K562 (cell line): ENCODE measurements around the gene CCDC148. TPM values are rescaled to one million over a fixed set of nuclear protein-coding genes. Genes with fewer than 3 reads are reported as not detected.

Experiments
- ATAC-seq: fragments of 200-7000 bp; cut with Tn5 transposase; 3 replicates; pipeline ENCODE4 v1.9.1; 2020; ENCODE audit warnings: moderate library complexity
- BruUV-seq: library from RNA; stranded (reverse); fragments of 400-500 nt; replicated peaks from 2 replicates; lab custom pipeline; 2021; lab: Mats Ljungman, UMichigan
- CTCF ChIA-PET: fragments of 300-600 bp; formaldehyde crosslinking; extraction: SDS; loops from one replicate; lab custom pipeline; 2021; ENCODE audit warnings: low intra/inter-chr PET ratio; lab: Yijun Ruan, JAX
- POLR2A ChIA-PET: fragments of 300-600, 350-650 bp; sonication (Branson Sonifier 250); formaldehyde crosslinking; extraction: SDS; loops from one replicate; lab custom pipeline; 2021; ENCODE audit warnings: antibody characterized with exemption, inconsistent platforms; lab: Yijun Ruan, JAX
- DNase-seq, 4 experiments: peaks; one replicate each; pipeline versions ENCODE4 v3.0.0 to v3.0.0-alpha.2; 2011 to 2018; ENCODE audit warnings: low spot score in 3 of 4, mixed read lengths in 3 of 4; ENCODE audit errors: extremely low read depth in 1 of 4
- FAIRE-seq: peaks from 2 replicates; lab custom pipeline; 2011; peaks lifted over from hg19 to GRCh38; lab: Jason Lieb, UNC
- H2AFZ ChIP-seq: 2 replicates; pipeline ENCODE4 v1.6.0; 2011; ENCODE audit warnings: low read depth, low read length, control low read depth, inconsistent platforms
- H3K27ac ChIP-seq: fragments of 200-600 bp; 3 replicates; pipeline ENCODE4 v1.8.0; 2011; ENCODE audit warnings: low read depth, mild to moderate bottlenecking, control low read depth, inconsistent platforms, low read length, moderate library complexity, mixed read lengths; ENCODE audit errors: extremely low read depth
- H3K27me3 ChIP-seq, 2 experiments: fragments of 300-600 bp in 1 of 2; 2 replicates in 1 of 2; 3 replicates in 1 of 2; pipeline versions ENCODE4 v1.6.0 to v1.8.0; 2011; ENCODE audit warnings: inconsistent platforms in 2 of 2, low read length in 2 of 2, mild to moderate bottlenecking in 1 of 2, mixed read lengths in 1 of 2, moderate library complexity in 1 of 2; ENCODE audit not compliant: control insufficient read depth in 2 of 2, insufficient read depth in 2 of 2
- H3K36me3 ChIP-seq: fragments of 300-600 bp; 3 replicates; pipeline ENCODE4 v1.8.0; 2011; ENCODE audit warnings: mild to moderate bottlenecking, low read length, inconsistent platforms; ENCODE audit not compliant: control insufficient read depth, insufficient read depth
- H3K4me1 ChIP-seq, 2 experiments: fragments of 200-600 bp in 1 of 2; replicated peaks in 1 of 2; 2 replicates in 1 of 2; 3 replicates in 1 of 2; pipeline versions ENCODE4 v1.5.1 to v1.8.0; 2011; ENCODE audit warnings: inconsistent platforms in 2 of 2, low read length in 2 of 2, mild to moderate bottlenecking in 1 of 2, mixed read lengths in 1 of 2, moderate library complexity in 1 of 2; ENCODE audit not compliant: control insufficient read depth in 2 of 2, insufficient read depth in 2 of 2
- H3K4me2 ChIP-seq: 2 replicates; pipeline ENCODE4 v1.6.1; 2011; ENCODE audit warnings: low read length, control low read depth, inconsistent platforms, mixed read lengths; ENCODE audit not compliant: insufficient read depth
- H3K4me3 ChIP-seq: fragments of 200-600 bp; sonication (generic), shearing (Covaris generic); 2 replicates; pipeline ENCODE4 v1.5.1; 2016; ENCODE audit warnings: control low read depth, inconsistent platforms
- H3K79me2 ChIP-seq: fragments of 200-600 bp; 3 replicates; pipeline ENCODE4 v1.8.0; 2011; ENCODE audit warnings: low read length, inconsistent platforms; ENCODE audit not compliant: control insufficient read depth, insufficient read depth
- H3K9ac ChIP-seq, 2 experiments: 2 replicates each; pipeline versions ENCODE4 v1.6.0 to v1.6.1; 2011; ENCODE audit warnings: low read depth in 2 of 2, low read length in 2 of 2, control low read depth in 1 of 2, inconsistent platforms in 1 of 2, mild to moderate bottlenecking in 1 of 2, mixed read lengths in 1 of 2; ENCODE audit not compliant: insufficient read depth in 1 of 2
- H3K9me1 ChIP-seq: one replicate; pipeline ENCODE4 v1.6.0; 2011; ENCODE audit warnings: inconsistent platforms, mild to moderate bottlenecking, low read length, moderate library complexity; ENCODE audit not compliant: control insufficient read depth, insufficient read depth
- H3K9me3 ChIP-seq: replicated peaks from 2 replicates; pipeline ENCODE4 v1.5.1; 2011; ENCODE audit warnings: low read depth, low read length, inconsistent platforms; ENCODE audit not compliant: control insufficient read depth, insufficient read depth
- H4K20me1 ChIP-seq: replicated peaks from 2 replicates; pipeline ENCODE4 v1.6.1; 2011; ENCODE audit warnings: low read length, inconsistent platforms, mixed read lengths; ENCODE audit not compliant: control insufficient read depth, insufficient read depth
- ELK1 ChIP-seq: sonication (generic); formaldehyde crosslinking; IDR thresholded peaks from 2 replicates; pipeline ENCODE4 v1.8.1; 2022; ENCODE audit warnings: missing genetic modification reagents
- FOXK1 ChIP-seq: sonication (generic); formaldehyde crosslinking; IDR thresholded peaks from 2 replicates; pipeline ENCODE4 v1.8.0; 2022; ENCODE audit warnings: missing genetic modification reagents, mild to moderate bottlenecking, borderline replicate concordance
- HNRNPK ChIP-seq: fragments of 200-400 bp; formaldehyde crosslinking; IDR thresholded peaks from one replicate; pipeline ENCODE4 v1.6.1; 2018; ENCODE audit warnings: mild to moderate bottlenecking, low read depth, low read length; ENCODE audit not compliant: poor library complexity, severe bottlenecking
- ILK ChIP-seq: fragments of 450-650 bp; IDR thresholded peaks from 2 replicates; pipeline ENCODE4 v1.6.1; 2016; ENCODE audit warnings: missing genetic modification characterization, low read depth, mild to moderate bottlenecking, missing compliant biosample characterization, moderate library complexity, borderline replicate concordance
- PURB ChIP-seq: sonication (generic); formaldehyde crosslinking; IDR thresholded peaks from 2 replicates; pipeline ENCODE4 v1.9.0; 2021; ENCODE audit warnings: low read depth, mild to moderate bottlenecking, missing genetic modification reagents
- RBM25 ChIP-seq: fragments of 200-400 bp; formaldehyde crosslinking; IDR thresholded peaks from 2 replicates; pipeline ENCODE4 v1.6.1; 2018; ENCODE audit warnings: low read length, low read depth, moderate library complexity; ENCODE audit not compliant: severe bottlenecking
- TRIM25 ChIP-seq: fragments of 450-650 bp; IDR thresholded peaks from 2 replicates; pipeline ENCODE4 v1.7.0; 2016; ENCODE audit warnings: borderline replicate concordance
- YBX1 ChIP-seq: fragments of 450-650 bp; IDR thresholded peaks from 2 replicates; pipeline ENCODE4 v1.7.1; 2016; ENCODE audit warnings: mild to moderate bottlenecking
- ZBTB26 ChIP-seq: fragments of 450-650 bp; formaldehyde crosslinking; IDR thresholded peaks from 2 replicates; pipeline ENCODE4 v1.4.0; 2022; ENCODE audit warnings: missing genetic modification characterization
- ZFX ChIP-seq: sonication (generic); formaldehyde crosslinking; IDR thresholded peaks from 2 replicates; pipeline ENCODE4 v1.8.0; 2022; ENCODE audit warnings: mild to moderate bottlenecking, missing genetic modification reagents, moderate library complexity
- ZNF79 ChIP-seq: fragments of 250-450 bp; sonication (Bioruptor Pico); IDR thresholded peaks from 2 replicates; pipeline ENCODE4 v1.4.0; 2020; ENCODE audit warnings: low read depth, mild to moderate bottlenecking, moderate library complexity
- WGBS: fragments of 100-300 bp; shearing (Covaris generic); methylation state at CpG from one replicate; pipeline ENCODE4 v1.1.6; 2016; ENCODE audit warnings: low coverage, mixed read lengths; ENCODE audit not compliant: insufficient coverage; ENCODE audit errors: missing lambda C conversion rate; 5-methylcytosine and 5-hydroxymethylcytosine counted together
- in situ Hi-C: fragments of 300-500 bp; cut with MboI; formaldehyde crosslinking; loops from 4 replicates; pipeline ENCODE4 v1.15.0; 2018; ENCODE audit warnings: inconsistent platforms, mixed read lengths
- intact Hi-C: fragments of 100-400 bp; cut with micrococcal nuclease; formaldehyde crosslinking; loops from 2 replicates; pipeline ENCODE4 v1.14.2; 2022
- polyA plus RNA-seq, 8 experiments: library from polyadenylated mRNA; depleted of rRNA in 4 of 8; stranded (reverse) in 5 of 8; unstranded in 3 of 8; fragments of >200 nt; fragmentation: Nextera tagmentation in 2 of 8; fragmentation: Illumina TruSeq in 1 of 8; extraction: Ambion mirVana in 2 of 8; extraction: Trizol in 1 of 8; gene quantifications; 2 replicates each; pipeline versions ENCODE4 v1.2.1 to v1.2.3, GENCODE V29; 2011 to 2014; ENCODE audit warnings: inconsistent platforms in 1 of 8, missing spikeins in 1 of 8
- total RNA-seq, 7 experiments: library from RNA; depleted of rRNA in 6 of 7; stranded (reverse); fragments of >200 nt in 6 of 7; fragmentation: Illumina TruSeq in 2 of 7; extraction: Trizol in 2 of 7; gene quantifications; 2 replicates each; pipeline versions ENCODE4 v1.2.1 to v1.2.3, GENCODE V29; 2011 to 2021; ENCODE audit warnings: low replicate concordance in 1 of 7
- TF ChIP-seq, protein P1 (sequence below): fragments of 450-650 bp; IDR thresholded peaks from 2 replicates; pipeline ENCODE4 v1.6.1; 2017; ENCODE audit warnings: mild to moderate bottlenecking, moderate library complexity
- TF ChIP-seq, protein P2 (sequence below): fragments of 450-650 bp; IDR thresholded peaks from 2 replicates; pipeline ENCODE4 v1.6.1; 2017; ENCODE audit warnings: antibody characterized with exemption

Gene CCDC148
- total and polyA plus RNA-seq, 9 of the 15 experiments (the other 6 are each of a cell fraction or from before 2014, with no cell fraction given): 0.10 to 1.4 (median 0.65) TPM

- WGBS: 0% methylated on average over 1 of the region's 1 CpG
- H3K27ac ChIP-seq: no peak overlapping the region
- no peaks in the 10 kb centered on the region for H3K9me3 ChIP-seq
- no peaks in the 10 kb centered on the region; a peak in 1 of 5 replicates for H3K27me3 ChIP-seq
- ATAC-seq (no peak), DNase-seq (no peak), FAIRE-seq (no peak)
- H2AFZ ChIP-seq: no peak overlapping the region
- in situ Hi-C loops (no loop called here), intact Hi-C loops (no loop called here)
- CTCF ChIA-PET: no interaction called here
- no peaks in the 10 kb centered on the region for H3K9me1 ChIP-seq
- no TSS peak for BruUV-seq
- H3K4me2 ChIP-seq: no peak overlapping the region
- no peak for TF ChIP-seq ZNF79 (CRISPR knock-in tag)
- TF ChIP-seq FOXK1 (CRISPR knock-in tag): no peak
- TF ChIP-seq TRIM25: no peak
- TF ChIP-seq ZBTB26 (CRISPR knock-in tag): no peak
- TF ChIP-seq HNRNPK: no peak
- TF ChIP-seq, protein P1, sequence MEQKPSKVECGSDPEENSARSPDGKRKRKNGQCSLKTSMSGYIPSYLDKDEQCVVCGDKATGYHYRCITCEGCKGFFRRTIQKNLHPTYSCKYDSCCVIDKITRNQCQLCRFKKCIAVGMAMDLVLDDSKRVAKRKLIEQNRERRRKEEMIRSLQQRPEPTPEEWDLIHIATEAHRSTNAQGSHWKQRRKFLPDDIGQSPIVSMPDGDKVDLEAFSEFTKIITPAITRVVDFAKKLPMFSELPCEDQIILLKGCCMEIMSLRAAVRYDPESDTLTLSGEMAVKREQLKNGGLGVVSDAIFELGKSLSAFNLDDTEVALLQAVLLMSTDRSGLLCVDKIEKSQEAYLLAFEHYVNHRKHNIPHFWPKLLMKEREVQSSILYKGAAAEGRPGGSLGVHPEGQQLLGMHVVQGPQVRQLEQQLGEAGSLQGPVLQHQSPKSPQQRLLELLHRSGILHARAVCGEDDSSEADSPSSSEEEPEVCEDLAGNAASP: no peak
- TF ChIP-seq, protein P2, sequence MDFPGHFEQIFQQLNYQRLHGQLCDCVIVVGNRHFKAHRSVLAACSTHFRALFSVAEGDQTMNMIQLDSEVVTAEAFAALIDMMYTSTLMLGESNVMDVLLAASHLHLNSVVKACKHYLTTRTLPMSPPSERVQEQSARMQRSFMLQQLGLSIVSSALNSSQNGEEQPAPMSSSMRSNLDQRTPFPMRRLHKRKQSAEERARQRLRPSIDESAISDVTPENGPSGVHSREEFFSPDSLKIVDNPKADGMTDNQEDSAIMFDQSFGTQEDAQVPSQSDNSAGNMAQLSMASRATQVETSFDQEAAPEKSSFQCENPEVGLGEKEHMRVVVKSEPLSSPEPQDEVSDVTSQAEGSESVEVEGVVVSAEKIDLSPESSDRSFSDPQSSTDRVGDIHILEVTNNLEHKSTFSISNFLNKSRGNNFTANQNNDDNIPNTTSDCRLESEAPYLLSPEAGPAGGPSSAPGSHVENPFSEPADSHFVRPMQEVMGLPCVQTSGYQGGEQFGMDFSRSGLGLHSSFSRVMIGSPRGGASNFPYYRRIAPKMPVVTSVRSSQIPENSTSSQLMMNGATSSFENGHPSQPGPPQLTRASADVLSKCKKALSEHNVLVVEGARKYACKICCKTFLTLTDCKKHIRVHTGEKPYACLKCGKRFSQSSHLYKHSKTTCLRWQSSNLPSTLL: no peak
- TF ChIP-seq YBX1: no peak
- TF ChIP-seq ILK (tag): no peak
- no peak for TF ChIP-seq PURB (CRISPR knock-in tag)
- no peak for TF ChIP-seq ZFX (CRISPR knock-in tag)
- TF ChIP-seq ELK1: no peak
- TF ChIP-seq RBM25: no peak
- H3K79me2 ChIP-seq: no peaks in the 10 kb centered on the region
- H3K4me3 ChIP-seq: no peak overlapping the region
- H3K9ac ChIP-seq: no peak overlapping the region
- no peaks in the 10 kb centered on the region for H4K20me1 ChIP-seq
- no peaks in the 10 kb centered on the region for H3K4me1 ChIP-seq
- H3K36me3 ChIP-seq: no peaks in the 10 kb centered on the region
- POLR2A ChIA-PET: no interaction called here
Measured at GRCh38 chr2:158392687-158393086, 63.9 kb downstream of the CCDC148 start.
